HG02885 (cell line): Measurements from ENCODE around the gene NPTN.
"Not testable (repeated sequence)": the region's sequence is repeated elsewhere in the genome, so short reads cannot be mapped to it uniquely, and the experiment has no call there.

Source experiments
- ATAC-seq: cut with Tn5 transposase; IDR thresholded peaks from one replicate; pipeline ENCODE4 v1.9.1; 2021; ENCODE audit warnings: mild to moderate bottlenecking; ENCODE audit not compliant: unreplicated experiment, poor library complexity

Gene NPTN

GRCh38 chr15:73602446-73602843 is 30.7 kb downstream of the NPTN start:
- ATAC-seq: no peak

- no peak for ATAC-seq
Observed at GRCh38 chr15:73601451-73602445, 31.4 kb downstream of the NPTN start.

DNA sequence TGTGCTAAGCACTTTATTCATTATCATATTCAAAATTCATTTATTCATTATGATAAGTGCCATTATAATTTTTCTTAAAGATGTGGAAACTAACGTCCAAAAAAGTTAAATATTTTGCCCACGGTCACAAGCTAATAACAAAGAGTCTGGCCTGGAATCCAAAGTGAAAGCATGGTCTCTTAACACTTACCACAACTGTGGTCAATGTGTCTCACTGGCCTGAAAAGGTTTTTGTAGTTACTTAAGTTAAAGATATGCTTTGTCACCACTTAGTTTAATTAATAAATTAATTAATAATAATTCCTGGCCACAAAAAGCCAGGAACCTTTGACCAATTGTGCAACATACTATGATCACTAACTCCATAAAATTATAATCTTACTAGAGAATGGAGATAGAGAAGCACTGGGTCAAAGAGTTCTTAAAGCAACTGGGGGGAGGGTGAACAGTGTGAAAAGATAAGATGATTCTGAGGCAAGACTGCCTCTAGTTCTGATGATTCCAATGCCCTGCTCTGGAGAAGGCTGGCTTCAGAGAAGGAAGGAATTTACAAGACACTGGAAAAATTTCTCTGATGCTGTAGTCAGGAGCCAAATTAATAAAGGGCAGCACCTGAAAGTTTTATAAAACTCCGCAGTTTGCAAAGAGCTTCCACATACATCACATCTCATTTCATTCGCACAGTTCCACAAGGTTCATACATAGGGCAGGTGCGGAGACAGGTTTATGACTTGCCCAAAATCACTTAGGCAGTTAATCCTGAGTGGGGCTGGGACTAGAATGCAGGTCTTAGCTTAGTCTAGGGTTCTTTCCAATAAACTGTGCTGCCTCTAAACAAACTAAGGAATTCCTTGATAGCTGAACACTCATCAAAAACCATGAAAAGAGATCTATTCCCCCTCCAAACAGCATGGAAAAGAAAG is 32.5 kb downstream of the NPTN start:
- ATAC-seq: no peak

DNA sequence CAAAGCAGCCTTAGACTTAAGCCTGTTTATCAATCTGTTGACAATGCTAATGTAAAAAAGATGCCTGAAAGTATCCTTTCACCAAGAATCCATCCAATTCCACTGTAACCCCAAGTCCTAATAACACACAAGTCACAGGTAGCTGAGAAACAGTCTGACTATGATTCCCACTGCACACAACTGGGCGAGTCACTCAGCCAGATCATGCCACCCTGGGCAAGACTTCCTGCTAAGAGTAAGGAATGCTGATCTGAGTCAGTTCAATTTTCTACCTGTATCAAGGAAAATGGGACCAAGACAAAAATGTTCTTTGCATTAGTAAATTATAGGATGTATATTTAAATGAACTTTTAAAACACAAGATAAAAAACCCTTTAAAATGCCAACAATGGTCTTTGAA is 33.3 kb downstream of the NPTN start:
- ATAC-seq: no peak

- ATAC-seq: no peak
Observed at GRCh38 chr15:73598530-73599160, 34.5 kb downstream of the NPTN start.

DNA sequence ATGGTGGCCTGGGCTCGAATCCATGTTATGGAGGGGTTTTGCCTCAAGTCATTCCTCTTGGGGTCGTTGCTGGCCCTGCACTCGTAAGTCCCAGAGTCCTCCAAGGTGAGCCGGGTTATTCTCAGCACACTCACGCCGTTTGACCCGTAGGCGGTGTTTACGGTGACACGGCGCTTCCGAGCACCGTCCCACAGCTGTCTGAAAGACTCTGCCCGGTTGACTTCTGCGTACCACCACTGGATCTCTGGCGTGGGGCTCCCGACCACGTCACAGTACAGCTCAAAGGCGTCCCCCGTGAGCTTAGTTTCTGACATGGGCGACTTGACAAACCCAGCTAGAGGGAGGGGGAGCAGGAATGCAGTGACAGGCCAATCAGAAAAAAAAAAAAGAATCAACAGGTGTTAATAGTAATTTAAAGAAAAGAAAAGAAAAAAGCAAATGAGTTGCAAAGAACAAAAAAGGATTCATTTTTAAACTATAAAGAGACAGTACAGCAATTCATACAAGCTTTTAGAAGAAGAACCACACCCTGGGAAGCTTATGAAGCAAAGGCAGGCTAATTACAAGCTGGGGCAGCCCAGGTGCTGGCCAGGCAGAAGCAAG is 36.1 kb downstream of the NPTN start:
- no peak for ATAC-seq

DNA sequence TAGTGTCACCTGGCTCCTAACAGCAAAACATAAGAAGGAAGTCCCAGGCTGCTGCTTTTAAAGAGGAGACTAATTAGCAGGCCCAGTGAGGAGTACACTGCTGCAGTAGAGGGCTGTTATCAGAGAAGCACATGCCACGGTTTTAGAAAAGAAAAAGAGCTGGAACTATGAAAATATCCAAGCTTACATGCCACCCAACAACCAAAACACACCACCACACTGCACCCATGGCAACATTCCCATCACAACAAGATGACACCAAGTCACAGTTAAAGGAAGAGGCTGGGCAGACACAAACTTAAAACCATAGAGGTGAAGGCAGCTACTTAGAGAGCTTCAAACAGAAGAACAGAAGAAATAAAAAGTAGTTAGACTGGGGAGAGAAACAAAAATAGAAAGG is 37.0 kb downstream of the NPTN start:
- no peak for ATAC-seq

DNA sequence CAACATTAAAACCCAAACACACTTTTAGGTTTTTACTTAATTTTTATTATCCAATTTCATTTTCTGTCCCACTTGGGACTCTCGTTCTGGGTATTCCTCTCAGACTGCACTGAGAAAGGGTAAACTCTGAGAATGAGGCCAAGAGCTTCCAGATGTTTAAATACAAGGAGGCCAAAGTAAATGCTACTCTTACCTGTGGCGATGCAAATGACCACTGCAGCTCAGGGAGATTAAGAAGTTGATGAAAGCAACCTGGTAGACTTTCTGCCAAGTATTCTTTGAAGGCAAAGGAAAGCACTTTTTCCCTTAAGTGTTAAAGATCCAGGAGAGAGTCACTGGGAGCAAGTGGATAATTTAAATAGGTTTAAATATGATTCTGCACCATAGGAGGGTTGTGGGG is 39.1 kb downstream of the NPTN start:
- no peak for ATAC-seq

- no peak for ATAC-seq
Observed at GRCh38 chr15:73593304-73594074, 39.7 kb downstream of the NPTN start.

DNA sequence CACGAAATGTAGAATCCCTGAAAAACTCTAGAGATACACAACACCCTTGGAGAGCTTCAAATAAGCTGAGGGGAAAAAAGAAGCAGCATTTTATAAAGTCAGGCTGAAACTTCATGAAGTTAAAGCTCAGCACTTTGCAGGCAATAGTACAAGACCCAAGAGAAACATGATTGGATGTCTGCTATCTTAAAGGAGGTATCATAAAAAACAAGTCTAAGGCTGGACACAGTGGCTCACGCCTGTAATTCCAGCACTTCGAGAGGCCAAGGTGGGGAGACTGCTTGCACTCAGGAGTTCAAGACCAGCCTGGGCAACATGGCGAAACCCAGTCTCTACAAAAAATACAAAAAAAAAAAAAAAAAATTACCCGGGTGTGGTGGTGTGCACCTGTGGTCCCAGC is 42.9 kb downstream of the NPTN start:
- ATAC-seq: no peak

- no peak for ATAC-seq
Observed at GRCh38 chr15:73589766-73590165, 43.4 kb downstream of the NPTN start.

GRCh38 chr15:73585871-73586654 is 47.1 kb downstream of the NPTN start:
- no peak for ATAC-seq

GRCh38 chr15:73584699-73585420 is 48.3 kb downstream of the NPTN start:
- ATAC-seq: no peak

GRCh38 chr15:73583544-73583943 is 49.6 kb downstream of the NPTN start:
- ATAC-seq: no peak

DNA sequence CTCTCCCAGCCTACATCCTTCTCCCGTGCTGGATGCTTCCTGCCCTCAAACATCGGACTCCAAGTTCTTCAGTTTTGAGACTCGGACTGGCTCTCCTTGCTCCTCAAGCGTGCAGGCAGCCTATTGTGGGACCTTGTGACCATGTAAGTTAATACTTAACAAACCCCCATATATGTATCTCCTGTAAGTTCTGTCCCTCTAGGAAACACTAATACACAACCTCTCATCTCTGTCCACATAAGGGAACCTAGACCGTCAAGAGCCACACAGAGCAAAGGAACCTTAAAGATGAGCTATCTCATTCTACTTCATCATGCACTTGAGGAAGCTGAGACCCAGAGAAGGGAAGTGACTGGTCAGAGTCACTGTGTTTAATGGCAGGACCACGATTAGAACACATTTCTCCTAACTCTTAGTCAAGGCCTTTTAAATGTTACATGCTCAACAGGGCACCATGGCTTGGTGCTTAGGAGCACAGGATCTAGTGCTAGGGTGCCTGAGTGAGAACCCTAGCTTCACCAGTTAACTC is 50.3 kb downstream of the NPTN start:
- no peak for ATAC-seq

- no peak for ATAC-seq
Observed at GRCh38 chr15:73578026-73578425, 55.2 kb downstream of the NPTN start.

GRCh38 chr15:73577593-73577992 is 55.6 kb downstream of the NPTN start:
- ATAC-seq: not testable (repeated sequence)
